Measurements from ENCODE around the gene EFNA5. TPM values are rescaled to one million over a fixed set of nuclear protein-coding genes. Genes with fewer than 3 reads are reported as not detected.

The EFNA5 gene
- total and polyA plus RNA-seq, 10 of the 15 experiments (the other 5 are each of a cell fraction or from before 2014, with no cell fraction given) = 0.19 to 12.6 (median 3.9) TPM

DNA sequence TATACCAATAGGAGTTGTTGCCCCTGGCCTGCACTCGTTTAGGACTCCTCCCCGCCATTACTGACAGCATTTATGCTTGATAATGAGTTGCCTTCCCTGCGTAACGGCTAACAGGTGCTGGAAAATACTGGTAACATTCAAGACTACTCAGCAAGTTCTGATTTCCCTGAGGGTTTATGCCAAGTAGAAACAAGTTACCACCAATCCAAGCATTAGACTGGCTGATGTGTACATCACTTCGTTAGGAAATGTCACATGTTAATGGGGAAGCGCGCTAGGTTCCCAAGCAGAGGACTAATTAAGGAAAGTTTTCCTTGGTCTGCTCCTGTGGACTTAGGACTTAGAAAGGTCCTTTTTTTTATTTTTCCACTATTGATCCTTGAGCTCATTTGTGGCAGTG lies 302.1 kb downstream of the EFNA5 start:
- TF ChIP-seq, protein P1, sequence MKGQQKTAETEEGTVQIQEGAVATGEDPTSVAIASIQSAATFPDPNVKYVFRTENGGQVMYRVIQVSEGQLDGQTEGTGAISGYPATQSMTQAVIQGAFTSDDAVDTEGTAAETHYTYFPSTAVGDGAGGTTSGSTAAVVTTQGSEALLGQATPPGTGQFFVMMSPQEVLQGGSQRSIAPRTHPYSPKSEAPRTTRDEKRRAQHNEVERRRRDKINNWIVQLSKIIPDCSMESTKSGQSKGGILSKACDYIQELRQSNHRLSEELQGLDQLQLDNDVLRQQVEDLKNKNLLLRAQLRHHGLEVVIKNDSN (IDR thresholded peaks at IDR 0.05; ENCODE audit: borderline replicate concordance, extremely low read length, insufficient read depth, low read depth, low read length) = no peak
- no peak for TF ChIP-seq NFXL1 (IDR thresholded peaks at IDR 0.05; ENCODE audit: borderline replicate concordance)
- TF ChIP-seq TBL1XR1 (IDR thresholded peaks at IDR 0.05; ENCODE audit: low read depth, low read length) = no peak
- TF ChIP-seq ZNF622 (IDR thresholded peaks at IDR 0.05) = no peak
- no peak for TF ChIP-seq ESRRA (IDR thresholded peaks at IDR 0.05; ENCODE audit: low read length)
- TF ChIP-seq, protein P2, sequence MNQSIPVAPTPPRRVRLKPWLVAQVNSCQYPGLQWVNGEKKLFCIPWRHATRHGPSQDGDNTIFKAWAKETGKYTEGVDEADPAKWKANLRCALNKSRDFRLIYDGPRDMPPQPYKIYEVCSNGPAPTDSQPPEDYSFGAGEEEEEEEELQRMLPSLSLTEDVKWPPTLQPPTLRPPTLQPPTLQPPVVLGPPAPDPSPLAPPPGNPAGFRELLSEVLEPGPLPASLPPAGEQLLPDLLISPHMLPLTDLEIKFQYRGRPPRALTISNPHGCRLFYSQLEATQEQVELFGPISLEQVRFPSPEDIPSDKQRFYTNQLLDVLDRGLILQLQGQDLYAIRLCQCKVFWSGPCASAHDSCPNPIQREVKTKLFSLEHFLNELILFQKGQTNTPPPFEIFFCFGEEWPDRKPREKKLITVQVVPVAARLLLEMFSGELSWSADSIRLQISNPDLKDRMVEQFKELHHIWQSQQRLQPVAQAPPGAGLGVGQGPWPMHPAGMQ (IDR thresholded peaks at IDR 0.05; ENCODE audit: borderline replicate concordance) = no peak
- no peak for TF ChIP-seq BRCA1 (IDR thresholded peaks at IDR 0.05; ENCODE audit: low read depth, low read length)
- Histone ChIP-seq H3K79me2 (ENCODE audit: control insufficient read depth, insufficient read depth, low read length) (no peaks in the 10 kb centered on the region), H3K4me2 (ENCODE audit: control insufficient read depth, insufficient read depth) (no peak overlapping the region), H4K20me1 (ENCODE audit: control insufficient read depth, insufficient read depth) (no peaks in the 10 kb centered on the region), H3K27ac (ENCODE audit: control insufficient read depth, insufficient read depth) (no peak overlapping the region), H2AFZ (ENCODE audit: control insufficient read depth, low read depth, low read length) (no peak overlapping the region), H3K4me3 (no peak overlapping the region), H3K36me3 (ENCODE audit: control insufficient read depth in 2 of 2, insufficient read depth in 2 of 2, low read length in 1 of 2) (no peaks in the 10 kb centered on the region), H3K9me3 (replicated peaks; ENCODE audit: control insufficient read depth, insufficient read depth, low read length) (no peaks in the 10 kb centered on the region; the same call in 2 of the 3 replicates), H3K27me3 (replicated peaks in 1 of 2; ENCODE audit: control insufficient read depth in 2 of 2, insufficient read depth in 2 of 2, low read length in 1 of 2) (no peaks in the 10 kb centered on the region), H3K4me1 (ENCODE audit: control insufficient read depth, insufficient read depth, low read length) (peaks cover 18% of the 10 kb centered on the region), H3K9ac (ENCODE audit: control insufficient read depth, insufficient read depth, low read length) (no peak overlapping the region)
- 71% methylated on average over 7 of the region's 7 CpGs for WGBS (ENCODE audit: insufficient coverage, insufficient replicate concordance, low lambda C conversion rate, missing lambda C conversion rate)
- DNase-seq (ENCODE audit: low read depth, low spot score) (no peak), FAIRE-seq (no peak), ATAC-seq (no peak)
- SMC1A ChIA-PET (ENCODE audit: uncharacterized antibody, unreplicated experiment) = interaction anchor here (0.8 to 1.4 kb wide), 2 partner anchors 8 to 21 kb away, joined by 3 to 4 read pairs; no protein-coding TSS in a partner anchor
- CTCF ChIA-PET = interaction anchor here (1.4 kb wide), 1 partner anchor 61 kb away, joined by 3 read pairs; no protein-coding TSS in a partner anchor
- RAD21 ChIA-PET (ENCODE audit: unreplicated experiment) = no interaction called here
- intact Hi-C loops (cut with micrococcal nuclease; ENCODE audit: unreplicated experiment) (no loop called here), in situ Hi-C loops (cut with MboI) (no loop called here)
- POLR2A ChIA-PET = no interaction called here
- no TSS peak for BruUV-seq (replicated peaks)
